CD4-positive, alpha-beta T cell treated with Interleukin-2 at 100 ng/mL for 4 hours (primary cell): ENCODE results near the gene CWC22.
A peak's percentile ranks its signal among the peaks of the same experiment; 100 is the strongest.
"Not testable (repeated sequence)": the region's sequence is repeated elsewhere in the genome, so short reads cannot be mapped to it uniquely, and the experiment has no call there.

Experiments used
- DNase-seq: peaks from one replicate; pipeline ENCODE4 v3.0.0-alpha.2; 2020; ENCODE audit warnings: low spot score

The CWC22 gene

DNA sequence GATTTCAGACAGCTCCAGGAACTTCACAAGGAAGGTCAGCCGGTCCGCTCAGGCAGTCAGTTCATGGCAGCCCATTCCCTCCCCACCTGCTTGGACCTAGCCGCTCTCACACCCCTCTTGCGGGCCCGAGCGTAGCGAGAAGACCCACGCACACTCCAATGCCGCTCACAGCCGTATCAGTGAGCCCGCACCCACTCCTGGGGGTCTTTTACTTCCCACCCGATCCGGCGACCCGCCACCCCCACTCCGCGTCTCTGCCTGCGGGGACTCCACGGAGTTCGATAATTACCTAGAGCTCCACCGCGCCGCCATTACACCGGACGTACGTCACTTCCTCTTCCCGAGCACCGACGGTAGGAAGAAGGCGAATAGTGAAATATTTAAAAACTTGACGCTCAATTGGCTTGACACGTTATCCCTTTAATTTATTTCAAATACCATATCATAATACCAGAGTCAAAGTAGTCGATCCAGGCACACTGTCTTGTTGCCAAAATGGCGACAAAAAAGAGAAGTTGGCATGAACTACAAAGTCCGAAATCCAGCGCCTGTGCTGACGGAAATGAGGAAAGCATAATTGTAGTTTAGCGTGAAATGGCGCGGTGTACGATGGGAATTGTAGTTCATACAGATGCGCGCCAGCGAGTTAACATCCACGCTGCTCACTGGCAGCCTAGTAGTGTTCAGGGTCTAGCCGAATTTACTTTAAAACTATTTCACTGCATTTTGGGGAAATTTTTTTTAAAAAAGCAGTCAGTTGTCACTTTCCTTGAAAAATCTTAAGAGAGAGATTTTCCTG is at the start of gene CWC22:
TSS of gene CWC22 (minus strand) at position 517 of the 799 bp plus-strand sequence. CDS start 13,956 bp downstream, outside the sequence.
- peak; percentile 91 for DNase-seq

DNA sequence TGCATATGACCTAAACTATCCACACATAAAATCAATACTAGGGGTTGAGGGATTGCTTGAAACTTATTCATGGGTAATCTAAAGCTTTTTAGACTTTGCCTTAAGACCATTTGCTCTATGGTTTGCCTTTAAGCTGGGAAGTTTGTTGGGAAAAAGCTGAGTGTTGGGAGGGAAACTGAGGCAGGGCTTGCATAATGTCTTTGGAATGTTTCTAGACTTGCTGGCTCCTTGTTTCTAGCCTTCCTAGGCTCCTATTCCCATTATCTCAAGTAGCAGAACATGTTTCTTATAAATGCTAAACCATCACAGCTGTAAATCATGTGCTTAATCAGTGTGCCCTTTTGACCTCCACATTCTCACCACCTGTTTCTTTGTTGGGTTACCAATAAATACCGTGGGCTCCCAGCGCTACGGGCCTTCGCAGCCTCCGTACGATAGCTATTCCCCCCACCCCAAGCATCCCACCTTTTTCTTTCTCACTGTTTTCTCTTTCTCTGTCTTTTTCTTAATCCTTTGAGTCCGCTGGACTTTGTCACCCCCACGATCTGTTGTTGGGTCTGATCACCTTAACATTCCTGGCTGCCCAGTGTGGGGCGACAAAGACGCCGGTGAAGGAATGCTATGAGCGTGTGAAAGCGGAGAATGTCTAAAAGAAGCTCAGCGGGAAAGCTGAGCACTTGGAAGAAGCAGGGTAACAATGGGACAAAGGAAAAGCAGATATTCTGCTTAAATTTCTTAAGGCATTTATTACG is 49.4 kb upstream of the CWC22 start:
- no peak for DNase-seq

DNA sequence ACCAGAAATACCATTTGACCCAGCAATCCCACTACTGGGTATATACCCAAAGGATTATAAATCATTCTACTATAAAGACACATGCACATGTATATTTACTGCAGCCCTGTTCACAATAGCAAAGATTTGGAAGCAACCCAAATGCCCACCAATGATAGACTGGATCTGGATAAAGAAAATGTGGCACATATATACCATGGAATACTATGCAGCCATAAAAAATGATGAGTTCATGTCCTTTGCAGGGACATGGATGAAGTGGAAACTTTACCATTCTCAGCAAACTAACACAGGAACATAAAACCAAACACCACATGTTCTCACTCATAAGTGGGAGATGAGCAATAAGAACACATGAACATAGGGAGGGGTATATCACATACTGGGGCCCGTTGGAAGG is 47.5 kb upstream of the CWC22 start:
- not testable (repeated sequence) for DNase-seq

DNA sequence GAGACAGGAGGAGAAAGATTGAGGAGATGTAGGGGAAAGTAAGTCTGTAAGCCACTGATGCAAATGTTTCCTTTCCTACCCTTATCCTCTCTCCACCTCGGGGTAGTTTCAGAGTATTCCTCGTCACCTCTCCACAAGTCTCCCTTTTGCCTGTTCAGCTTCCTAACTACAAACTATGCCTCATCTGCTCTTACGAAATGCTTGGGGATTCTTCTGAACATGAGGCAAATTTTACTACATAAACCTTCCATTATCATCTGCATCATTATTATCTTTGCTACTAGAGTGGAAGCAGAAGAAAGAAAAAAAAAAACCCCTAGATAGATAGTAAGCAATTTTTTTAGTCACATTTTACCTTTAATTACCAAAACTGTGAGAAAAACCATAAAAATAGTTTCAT is 43.1 kb upstream of the CWC22 start:
- no peak for DNase-seq

DNA sequence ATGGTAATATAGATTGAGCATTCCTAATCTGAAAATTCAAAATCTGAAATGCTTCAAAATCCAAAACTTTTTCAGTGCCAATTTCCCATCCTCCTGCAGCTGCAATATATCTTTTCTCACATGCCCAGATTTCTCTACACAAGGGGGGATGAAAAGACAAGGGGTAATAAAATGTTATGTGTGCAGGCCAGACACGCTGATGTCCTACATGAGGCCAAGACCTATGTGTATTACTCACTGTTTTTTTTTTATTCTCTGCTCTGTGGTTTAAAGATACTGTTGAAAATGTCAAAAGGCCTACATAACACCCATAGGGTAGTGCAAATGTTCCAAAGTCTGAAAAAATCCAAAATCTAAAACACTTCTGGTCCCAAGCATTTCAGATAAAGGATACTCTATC is 41.2 kb upstream of the CWC22 start:
- no peak for DNase-seq

DNA sequence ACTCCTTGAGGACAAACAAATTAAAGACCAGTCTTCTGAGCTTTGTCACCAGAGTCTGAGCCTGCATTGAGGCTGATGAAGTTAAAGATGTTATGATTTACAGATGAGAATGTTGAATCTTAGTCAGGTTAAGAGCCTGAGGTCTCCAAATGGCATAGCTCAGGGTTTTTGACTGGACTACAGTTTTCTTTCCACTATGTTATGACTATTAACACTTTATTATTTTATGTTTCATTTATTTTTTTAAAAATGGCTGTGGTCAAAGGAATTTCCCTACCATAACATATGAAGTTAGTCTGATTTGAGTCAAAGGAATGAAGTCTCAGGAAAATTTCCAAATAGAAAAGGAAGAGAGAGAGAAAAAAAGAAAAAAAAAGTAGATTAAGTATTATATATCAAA is 39.7 kb upstream of the CWC22 start:
- no peak for DNase-seq

DNA sequence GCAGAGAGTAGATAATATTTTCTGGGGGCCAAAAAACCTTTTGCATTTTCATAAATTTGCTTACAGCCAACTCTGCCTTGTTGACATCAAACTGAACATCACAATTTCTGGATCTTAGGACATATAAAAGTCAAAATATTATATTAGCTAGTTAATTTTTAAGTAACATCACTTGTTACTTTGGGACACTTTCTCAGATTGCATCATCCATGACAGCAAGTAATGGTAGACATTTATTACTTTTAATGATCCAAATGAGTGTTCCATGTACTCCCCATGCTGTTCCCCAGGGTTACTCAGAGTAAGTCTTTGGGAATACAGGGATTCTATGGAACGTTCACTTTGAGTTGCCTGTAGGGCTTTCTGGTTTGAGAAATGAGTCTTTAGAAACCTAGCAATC is 39.1 kb upstream of the CWC22 start:
- no peak for DNase-seq

DNA sequence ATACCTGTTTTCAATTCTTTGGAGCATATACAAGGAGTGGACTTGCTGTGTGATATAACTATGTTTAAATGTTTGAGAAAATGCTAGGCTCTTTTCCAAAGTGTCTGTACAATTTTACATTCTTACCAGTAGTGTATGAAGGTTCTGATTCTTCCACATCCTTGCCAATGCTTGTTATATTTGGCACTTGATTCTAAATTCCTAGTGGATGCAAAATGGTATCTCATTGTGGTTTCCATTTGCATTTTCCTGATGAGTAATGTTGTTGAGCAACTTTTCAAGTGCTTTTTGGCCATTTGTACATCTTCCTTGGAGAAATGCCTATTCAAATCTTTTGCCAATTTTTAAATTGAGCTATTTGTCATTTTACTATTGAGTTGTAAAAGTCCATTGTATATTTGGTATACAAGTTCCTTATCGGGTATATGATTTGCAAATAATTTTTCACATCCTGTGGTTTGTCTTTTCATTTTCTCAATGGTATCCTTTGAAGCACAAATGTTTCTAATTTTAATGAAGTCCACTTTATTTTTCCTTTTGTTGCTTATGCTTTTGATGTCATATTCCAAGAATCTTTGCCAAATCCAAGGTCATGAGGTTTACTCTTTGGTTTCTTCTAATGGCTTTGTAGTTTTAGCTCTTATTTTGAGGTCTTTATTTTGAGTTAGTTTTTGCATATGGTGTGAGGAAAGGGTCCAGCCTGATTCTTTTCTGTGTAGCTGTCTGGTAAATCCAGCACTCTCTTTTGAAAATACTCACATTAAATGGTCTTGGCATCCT is 33.2 kb upstream of the CWC22 start:
- DNase-seq, result no peak

DNA sequence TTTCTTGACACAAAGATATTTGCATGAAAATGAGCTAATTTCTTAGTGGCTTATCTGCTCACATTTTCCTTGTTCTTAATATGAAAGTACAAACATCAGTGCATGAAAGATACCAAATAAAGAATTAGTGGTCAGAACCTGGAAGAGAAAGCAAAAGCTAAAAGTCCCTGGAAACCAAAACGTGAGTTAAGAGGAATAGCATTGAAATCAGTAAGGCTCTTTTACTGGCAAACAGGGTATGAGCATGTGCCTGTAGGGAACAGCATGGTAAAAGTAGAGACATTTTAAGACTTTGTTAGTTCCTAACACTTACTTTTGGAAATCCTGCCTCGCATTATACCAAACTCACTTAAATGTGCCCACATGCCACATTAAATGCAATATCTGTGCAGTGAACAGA is 31.9 kb upstream of the CWC22 start:
- no peak for DNase-seq

DNA sequence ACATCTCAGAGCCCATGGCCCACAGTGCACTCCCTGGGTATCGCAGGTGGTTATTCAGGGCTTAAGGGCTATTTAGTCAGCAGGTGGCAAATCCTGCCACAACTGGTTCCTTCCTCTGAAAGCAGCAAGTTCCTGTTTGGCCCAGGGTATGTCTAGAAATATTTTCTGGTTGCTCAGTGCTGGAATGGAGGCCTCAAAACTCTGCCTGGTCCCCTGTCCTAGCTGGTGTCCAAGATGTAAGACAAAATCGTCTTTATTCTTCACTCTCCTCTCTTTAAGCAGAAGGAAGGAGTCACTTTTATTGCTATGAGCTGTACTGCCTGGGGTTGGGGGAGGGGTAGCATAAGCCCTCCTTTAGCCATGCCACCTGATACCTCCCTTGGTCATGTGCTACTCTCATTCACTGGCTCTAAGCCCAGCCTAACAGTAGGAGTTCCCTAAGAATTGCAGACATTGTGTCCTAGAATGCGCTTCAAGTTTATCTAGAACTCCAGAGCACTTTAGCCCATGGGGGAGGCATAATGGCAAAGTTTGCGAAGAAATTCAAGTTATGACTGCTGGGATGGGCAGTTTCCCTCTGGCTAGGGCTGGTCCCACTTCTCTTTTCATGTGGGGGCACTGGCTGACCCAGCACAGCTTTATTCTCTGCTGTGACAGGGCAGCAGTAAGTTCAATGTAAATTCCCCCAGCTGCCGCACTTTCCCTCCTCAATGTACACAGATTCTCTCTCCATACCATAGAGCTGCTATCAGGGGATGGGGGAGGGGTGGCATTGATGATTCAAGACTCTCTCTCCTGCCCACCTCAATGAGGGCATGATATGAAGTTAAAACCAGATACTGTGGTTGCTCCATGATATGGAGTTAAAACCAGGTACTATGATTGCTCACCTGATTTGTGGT is 27.1 kb upstream of the CWC22 start:
- DNase-seq, result no peak

DNA sequence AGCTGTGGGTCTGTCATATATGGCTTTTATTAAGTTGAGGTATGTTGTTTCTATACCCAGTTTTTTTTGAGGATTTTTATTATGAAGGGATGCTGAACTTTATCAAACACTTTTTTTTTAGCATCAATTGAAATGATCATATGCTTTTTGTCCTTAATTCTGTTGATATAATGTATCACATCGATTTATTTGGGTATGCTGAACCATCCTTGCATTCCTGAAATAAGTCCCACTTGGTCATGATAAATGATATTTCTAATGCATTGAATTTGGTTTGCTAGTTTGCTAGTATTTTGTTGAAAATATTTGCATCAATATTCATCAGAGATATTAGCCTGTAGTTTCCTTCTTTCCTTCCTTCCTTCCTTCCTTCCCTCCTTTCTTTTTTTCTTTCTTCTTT is 22.5 kb upstream of the CWC22 start:
- DNase-seq, result no peak

DNA sequence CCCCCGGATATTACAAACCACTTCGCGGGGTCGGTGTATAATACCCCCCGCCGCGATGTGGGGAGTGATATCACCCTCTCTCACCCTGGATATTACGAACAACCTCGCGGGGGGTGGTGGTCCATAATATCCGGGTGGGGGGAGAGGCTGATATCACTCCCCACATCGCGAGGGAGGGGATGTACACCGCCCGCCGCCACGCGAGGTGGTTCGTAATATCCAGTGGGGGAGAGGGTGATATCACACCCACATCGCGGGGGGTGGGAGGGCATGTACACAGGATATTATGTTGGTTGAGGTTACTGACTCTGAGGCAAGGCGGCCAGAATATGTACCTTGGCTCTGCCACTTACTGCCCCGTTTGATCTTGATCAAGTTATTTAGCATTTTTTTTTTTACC is 14.8 kb upstream of the CWC22 start:
- no peak for DNase-seq

DNA sequence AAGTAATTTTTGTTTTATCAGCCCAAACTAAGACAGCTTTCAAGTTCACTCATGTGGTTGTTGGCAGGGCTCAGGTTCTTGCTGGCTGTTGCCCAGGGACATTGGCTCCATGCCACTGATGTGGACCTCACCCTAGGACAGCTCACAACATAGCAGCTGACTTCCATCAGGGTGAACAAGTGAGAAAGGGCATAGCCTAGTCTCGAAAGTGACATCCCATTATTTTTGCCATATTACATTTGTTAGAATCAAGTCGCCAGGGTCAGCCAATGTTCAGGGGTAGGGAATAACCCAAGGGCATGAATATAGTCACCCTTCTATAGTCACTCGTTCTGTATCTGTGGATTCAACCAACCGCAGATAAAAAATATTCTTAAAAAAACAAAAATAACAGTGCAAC is 10.7 kb upstream of the CWC22 start:
- no peak for DNase-seq

DNA sequence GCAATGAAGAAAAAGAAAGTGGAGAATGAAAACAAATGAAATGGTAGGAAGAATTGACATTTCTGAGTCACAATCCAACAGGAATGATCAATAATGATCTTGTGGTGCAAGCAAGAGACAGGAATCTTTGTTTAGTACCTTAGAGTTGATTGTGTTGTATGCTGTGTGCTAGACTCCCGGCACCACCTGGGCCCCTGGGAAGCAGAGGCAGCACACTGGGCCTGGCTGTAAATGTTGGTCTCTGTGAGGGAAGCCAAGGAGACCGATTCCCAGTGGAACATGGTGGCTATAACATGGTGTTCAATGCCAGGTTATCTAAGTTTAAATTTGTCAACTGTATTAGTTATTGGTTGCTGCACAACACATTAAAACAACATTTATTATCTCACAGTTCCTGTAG is 9.8 kb upstream of the CWC22 start:
- DNase-seq, result no peak

DNA sequence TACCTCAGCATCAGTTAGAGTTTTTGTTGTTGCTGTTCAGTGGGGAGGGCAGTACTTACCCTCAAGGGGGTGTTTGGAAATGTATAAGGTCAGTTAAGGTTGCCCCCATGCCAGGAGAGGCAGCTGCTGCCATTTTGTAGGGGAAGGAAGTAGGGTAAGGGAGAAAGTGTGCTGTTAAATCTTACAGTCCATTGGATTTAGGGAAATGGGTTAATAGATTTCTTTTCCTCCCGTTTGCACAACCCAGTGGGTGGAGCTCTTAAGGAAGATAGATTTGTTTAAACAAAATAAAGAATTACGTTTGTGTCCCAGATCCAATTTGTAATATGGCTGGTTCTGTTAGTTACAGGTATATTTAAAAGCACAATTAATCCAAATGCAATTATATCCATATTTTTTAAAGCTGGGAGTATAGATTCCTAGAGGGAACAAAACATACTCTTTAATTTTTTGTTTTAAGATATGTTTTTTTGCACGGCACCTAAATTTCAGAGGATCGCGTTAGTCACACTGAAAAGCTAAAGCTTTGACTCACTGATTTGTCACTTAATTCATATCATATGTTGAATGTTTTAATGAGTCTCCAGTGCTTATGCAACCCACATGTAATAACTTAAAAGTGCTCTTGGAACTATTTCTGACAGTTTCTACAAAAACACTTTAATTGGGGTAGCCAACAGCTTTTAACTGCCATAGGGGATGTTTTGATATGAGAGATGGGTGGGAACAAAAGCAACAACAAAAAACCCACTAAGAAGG is 9.0 kb upstream of the CWC22 start:
- no peak for DNase-seq

DNA sequence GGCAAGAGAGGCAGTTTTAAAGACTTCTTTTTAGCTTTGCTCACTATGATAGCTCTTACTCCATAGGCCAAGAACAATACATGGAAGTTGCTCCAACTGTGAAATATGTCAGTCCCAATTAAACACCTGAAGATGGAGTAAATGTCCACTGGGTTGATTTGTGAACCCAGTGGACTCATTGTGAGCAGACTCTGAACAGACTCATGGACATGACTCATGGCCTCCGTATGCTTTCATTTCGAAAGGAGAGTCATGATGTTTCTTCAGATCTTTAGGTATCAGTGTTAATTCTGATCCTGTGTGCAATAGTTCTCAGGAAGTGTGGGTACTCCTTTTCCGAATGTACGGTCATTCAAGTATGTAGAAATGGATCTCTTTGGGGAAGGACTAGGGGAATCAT is 5.4 kb upstream of the CWC22 start:
- no peak for DNase-seq

DNA sequence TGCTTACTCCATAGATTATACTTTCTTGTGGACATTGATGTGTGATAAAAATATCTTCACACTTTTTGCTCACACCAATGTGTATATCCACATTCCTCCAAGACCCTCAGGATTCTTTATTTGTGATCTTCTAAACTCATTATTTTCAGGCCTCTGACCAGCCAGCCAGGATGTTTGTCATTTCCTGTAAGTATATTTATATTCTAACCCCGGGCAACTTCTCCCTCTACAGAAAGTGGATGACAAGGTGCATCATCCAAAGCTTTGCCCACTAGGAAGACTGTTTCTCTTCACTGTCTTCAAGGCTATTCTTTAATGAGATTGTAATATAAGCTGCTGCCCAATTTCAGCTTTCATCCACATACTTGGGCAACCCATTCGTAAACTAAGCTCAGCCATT is 3.6 kb upstream of the CWC22 start:
- no peak for DNase-seq

DNA sequence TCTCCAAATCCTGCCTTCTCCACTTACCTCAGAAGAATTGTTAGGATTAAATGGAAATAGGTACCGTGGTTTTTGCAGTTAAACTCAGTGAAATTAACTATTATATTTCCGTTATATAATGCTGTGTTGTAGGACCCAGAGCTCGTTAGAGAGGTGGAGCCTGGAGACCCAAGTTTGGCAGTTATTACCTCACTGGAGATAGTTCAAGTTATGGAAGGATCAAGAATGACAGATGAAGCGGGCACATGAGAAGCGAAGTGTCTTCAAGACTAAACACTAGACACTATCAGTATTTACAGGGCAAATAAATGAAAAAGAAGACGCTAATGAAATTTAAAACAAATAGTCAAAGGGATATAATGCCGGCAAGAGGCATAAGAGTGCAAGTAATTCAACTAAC is 866 bp downstream of the CWC22 start:
- DNase-seq, result no peak

DNA sequence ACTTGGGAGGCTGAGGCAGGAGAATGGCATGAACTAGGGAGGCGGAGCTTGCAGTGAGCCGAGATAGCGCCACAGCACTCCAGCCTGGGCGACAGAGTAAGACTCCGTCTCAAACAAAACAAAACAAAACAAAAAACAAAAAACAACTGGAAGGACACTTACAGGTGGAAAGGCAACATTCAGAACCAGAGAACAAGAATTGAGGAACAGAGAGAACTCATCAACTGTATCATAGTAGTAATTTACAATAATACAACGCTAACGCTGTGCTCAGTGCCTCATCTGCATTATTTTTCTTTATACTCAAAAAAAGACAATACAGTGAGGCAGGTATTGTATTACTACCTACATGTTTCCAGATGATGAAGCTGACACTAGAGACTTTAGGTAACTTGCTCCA is 1.6 kb downstream of the CWC22 start:
- DNase-seq, result not testable (repeated sequence)

DNA sequence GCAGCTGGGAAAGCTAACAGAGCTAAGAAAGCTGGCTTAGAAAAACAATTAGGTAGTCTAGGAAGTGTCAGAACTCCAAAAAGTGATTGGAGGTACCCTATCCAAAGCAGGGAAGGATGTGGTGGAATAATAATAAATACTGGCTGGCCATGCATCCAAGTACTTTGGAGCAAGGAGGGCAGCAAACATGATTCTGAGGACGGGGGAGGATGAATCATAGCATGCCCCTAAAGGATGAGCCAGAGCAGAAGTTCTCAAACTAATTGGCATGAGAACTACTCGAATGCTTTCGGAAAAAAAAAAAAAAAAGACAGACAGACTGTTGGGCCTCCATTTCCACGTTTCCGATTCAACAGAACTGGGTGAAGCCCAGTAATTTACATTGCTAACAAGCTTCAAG is 2.4 kb downstream of the CWC22 start:
- no peak for DNase-seq

DNA sequence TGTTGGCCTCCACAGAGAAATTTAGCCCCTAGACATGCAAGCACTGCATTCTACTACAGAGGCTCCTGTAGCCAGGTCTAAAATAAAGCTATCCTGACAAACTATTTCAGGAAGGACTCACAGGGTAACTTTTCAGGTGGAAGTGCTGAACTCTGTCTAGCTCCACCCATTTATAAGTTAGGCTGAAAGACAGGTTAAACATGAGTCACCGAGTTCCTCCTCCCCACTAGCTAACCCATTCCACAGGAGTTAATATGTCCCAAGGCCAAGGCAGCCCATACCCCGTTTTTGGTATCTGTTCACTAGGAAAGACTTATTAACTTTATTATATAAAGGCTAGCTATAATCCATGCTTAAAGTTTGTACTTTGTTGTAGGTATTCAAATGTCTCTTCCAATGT is 3.5 kb downstream of the CWC22 start:
- no peak for DNase-seq
